ENCODE data around the gene ZNF681.
"Not testable (repeated sequence)": the region's sequence is repeated elsewhere in the genome, so short reads cannot be mapped to it uniquely, and the experiment has no call there.

Gene ZNF681

DNA sequence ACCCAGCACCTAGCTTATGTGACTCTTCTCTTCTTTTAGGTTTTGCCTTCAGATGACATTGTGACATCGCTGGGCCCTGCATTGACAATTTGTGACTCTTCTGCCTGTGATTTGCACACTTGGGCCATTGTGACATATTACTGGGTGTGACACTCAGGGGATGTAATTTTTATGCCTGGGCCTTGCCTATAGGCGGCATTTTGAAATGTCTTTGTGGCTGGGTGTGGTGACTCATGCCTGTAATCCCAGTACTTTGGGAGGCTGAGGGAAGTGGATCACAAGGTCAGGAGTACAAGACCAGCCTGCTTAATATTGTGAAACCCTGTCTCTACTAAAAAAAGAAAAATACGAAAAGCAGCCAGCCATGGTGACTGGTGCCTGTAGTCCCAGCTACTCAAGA lies 28.4 kb upstream of the ZNF681 start:
- TF ChIP-seq CTCF (IDR thresholded peaks at IDR 0.05; ENCODE audit: unreplicated experiment in 3 of 3) = no peak
- Mint-ChIP-seq H3K4me3 (no peak overlapping the region), H3K4me1 (no peaks in the 10 kb centered on the region), H3K36me3 (ENCODE audit: low read depth) (peaks cover 89% of the 10 kb centered on the region), H3K27ac (no peak overlapping the region), H3K27me3 (ENCODE audit: low read depth) (no peaks in the 10 kb centered on the region), H3K9me3 (peaks cover 2% of the 10 kb centered on the region)

DNA sequence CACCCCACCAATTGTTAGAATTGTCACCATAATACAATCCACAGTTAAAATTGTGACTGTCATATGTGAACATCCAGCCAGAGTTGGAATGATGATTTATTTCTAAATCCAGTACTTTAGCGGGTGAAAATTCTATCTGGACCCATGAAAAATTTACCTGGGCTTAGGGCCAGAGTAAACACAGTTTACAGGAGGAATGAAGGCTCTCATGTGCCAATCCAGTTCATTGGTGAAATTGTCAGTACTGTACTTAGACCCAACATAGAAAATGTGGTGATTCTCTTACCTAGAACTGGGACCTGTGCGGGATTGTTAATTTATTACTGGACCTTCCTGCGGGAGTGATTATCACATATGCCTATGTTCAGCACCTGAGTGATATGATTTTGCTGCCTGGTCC lies 27.3 kb upstream of the ZNF681 start:
- Mint-ChIP-seq H3K27me3 (ENCODE audit: low read depth) (no peaks in the 10 kb centered on the region), H3K4me3 (no peak overlapping the region), H3K36me3 (ENCODE audit: low read depth) (peaks cover 84% of the 10 kb centered on the region), H3K4me1 (no peaks in the 10 kb centered on the region), H3K9me3 (peaks cover 3% of the 10 kb centered on the region), H3K27ac (no peak overlapping the region)
- no peak for TF ChIP-seq CTCF (IDR thresholded peaks at IDR 0.05; ENCODE audit: unreplicated experiment in 3 of 3)

DNA sequence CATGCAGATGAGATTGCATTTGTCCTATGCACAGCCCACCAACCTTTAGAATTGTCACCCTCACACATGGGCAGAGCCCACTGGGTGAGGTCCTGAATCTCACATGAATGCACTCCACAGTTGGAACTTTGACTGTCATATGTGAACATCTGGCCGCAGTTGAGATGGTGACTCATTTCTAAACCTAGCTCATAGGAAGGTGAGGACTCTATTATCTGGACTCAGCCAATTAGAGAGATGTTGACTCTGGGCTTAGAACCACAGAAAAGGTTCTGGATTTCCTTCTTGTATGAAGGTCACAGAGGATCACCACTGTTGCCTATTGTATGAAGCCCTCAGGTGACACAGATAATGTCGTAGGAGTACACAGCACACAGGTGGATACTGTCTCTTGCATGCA lies 25.6 kb upstream of the ZNF681 start:
- Mint-ChIP-seq H3K27ac (no peak overlapping the region), H3K4me1 (no peaks in the 10 kb centered on the region), H3K4me3 (no peak overlapping the region), H3K9me3 (peaks cover 9% of the 10 kb centered on the region), H3K36me3 (ENCODE audit: low read depth) (peaks cover 88% of the 10 kb centered on the region), H3K27me3 (ENCODE audit: low read depth) (no peaks in the 10 kb centered on the region)
- TF ChIP-seq CTCF (IDR thresholded peaks at IDR 0.05; ENCODE audit: unreplicated experiment in 3 of 3) = no peak

DNA sequence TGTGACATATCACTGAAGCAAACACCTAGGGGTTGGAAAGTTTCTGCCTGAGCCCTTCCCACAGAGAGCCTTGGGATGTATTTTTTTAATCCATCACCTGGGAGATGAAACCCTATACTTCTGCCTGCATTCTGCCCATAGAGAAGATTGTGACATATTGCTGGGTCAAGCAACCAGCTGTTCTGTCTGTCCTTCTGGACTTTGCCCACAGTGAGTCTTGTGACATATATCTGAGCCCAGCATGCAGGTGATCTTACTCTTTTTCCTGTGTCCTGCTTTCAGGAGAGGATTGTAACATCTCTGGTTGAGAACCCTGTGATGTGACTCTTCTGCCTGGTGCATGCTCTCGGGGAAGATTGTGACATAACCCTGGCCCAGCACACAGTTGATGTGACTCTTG lies 24.9 kb upstream of the ZNF681 start:
- Mint-ChIP-seq H3K9me3 (peaks cover 12% of the 10 kb centered on the region), H3K27ac (no peak overlapping the region), H3K36me3 (ENCODE audit: low read depth) (peaks cover 89% of the 10 kb centered on the region), H3K27me3 (ENCODE audit: low read depth) (no peaks in the 10 kb centered on the region), H3K4me3 (no peak overlapping the region), H3K4me1 (no peaks in the 10 kb centered on the region)
- no peak for TF ChIP-seq CTCF (IDR thresholded peaks at IDR 0.05; ENCODE audit: unreplicated experiment in 3 of 3)

- no peak for TF ChIP-seq CTCF (IDR thresholded peaks at IDR 0.05; ENCODE audit: unreplicated experiment in 3 of 3)
- Mint-ChIP-seq H3K27me3 (ENCODE audit: low read depth) (no peaks in the 10 kb centered on the region), H3K36me3 (ENCODE audit: low read depth) (peaks cover 89% of the 10 kb centered on the region), H3K4me1 (no peaks in the 10 kb centered on the region), H3K9me3 (peaks cover 18% of the 10 kb centered on the region), H3K27ac (no peak overlapping the region), H3K4me3 (no peak overlapping the region)
Observed at GRCh38 chr19:23779645-23780044, 21.0 kb upstream of the ZNF681 start.

DNA sequence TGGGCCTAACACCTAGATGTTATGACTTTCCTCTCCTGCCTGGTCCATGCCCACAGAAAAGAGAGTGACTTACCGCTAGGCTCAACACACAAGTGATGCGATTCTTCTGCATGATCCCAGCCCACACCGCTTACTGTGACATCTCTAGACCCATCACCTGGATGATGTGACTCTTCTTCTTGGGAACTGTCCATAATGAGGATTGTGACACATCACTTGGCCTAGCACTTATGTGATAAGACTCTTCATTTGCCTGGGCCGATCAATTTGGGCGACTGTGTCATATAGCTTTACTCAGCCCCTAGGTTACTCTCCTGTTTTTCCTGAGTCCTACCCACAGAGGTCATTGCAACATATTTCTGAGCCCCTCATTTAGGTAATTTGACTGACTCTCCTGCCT lies 19.9 kb upstream of the ZNF681 start:
- no peak for TF ChIP-seq CTCF (IDR thresholded peaks at IDR 0.05; ENCODE audit: unreplicated experiment in 3 of 3)
- no peak overlapping the region for H3K4me3 Mint-ChIP-seq
- no peaks in the 10 kb centered on the region for H3K4me1 Mint-ChIP-seq
- no peak overlapping the region for H3K27ac Mint-ChIP-seq
- peaks cover 18% of the 10 kb centered on the region for H3K9me3 Mint-ChIP-seq
- peaks cover 89% of the 10 kb centered on the region for H3K36me3 Mint-ChIP-seq (ENCODE audit: low read depth)
- no peaks in the 10 kb centered on the region for H3K27me3 Mint-ChIP-seq (ENCODE audit: low read depth)

GRCh38 chr19:23778036-23778435 lies 19.3 kb upstream of the ZNF681 start:
- not testable (repeated sequence) for H3K4me3 Mint-ChIP-seq; H3K4me1 Mint-ChIP-seq; H3K27ac Mint-ChIP-seq; H3K27me3 Mint-ChIP-seq (ENCODE audit: low read depth)
- H3K36me3 Mint-ChIP-seq (ENCODE audit: low read depth) = peaks cover 88% of the 10 kb centered on the region
- H3K9me3 Mint-ChIP-seq = peaks cover 18% of the 10 kb centered on the region
